A673 (cell line): Measurements from ENCODE around the gene FAM131B. TPM values are rescaled to one million over a fixed set of nuclear protein-coding genes. Genes with fewer than 3 reads are reported as not detected.

Source experiments
- BruUV-seq: library from RNA; stranded (reverse); fragments of 400-500 nt; replicated peaks from 2 replicates; lab custom pipeline; 2021; lab: Mats Ljungman, UMichigan
- CTCF ChIA-PET: fragments of 300-600 bp; sonication (Branson Sonifier 250); formaldehyde crosslinking; loops from one replicate; lab custom pipeline; 2022; ENCODE audit warnings: antibody characterized with exemption; lab: Charles Lee
- POLR2A ChIA-PET: fragments of 300-600 bp; sonication (Branson Sonifier 250); formaldehyde crosslinking; loops from one replicate; lab custom pipeline; 2022; ENCODE audit warnings: antibody characterized with exemption; ENCODE audit not compliant: low non-redundant PET; lab: Charles Lee
- DNase-seq: peaks from one replicate; pipeline ENCODE4 v3.0.0-alpha.2; 2015; ENCODE audit warnings: low spot score
- H3K27ac ChIP-seq: fragments of 200-600 bp; sonication (generic); 2 replicates; pipeline ENCODE4 v1.5.1; 2016; ENCODE audit warnings: mixed run types, low read depth, mild to moderate bottlenecking, mixed read lengths, antibody characterized with exemption, low read length; ENCODE audit not compliant: poor library complexity, severe bottlenecking
- H3K27me3 ChIP-seq: fragments of 200-600 bp; sonication (generic); replicated peaks from 2 replicates; pipeline ENCODE4 v1.6.1; 2017; ENCODE audit warnings: mixed run types, low read depth, mild to moderate bottlenecking, mixed read lengths, antibody characterized with exemption, low read length; ENCODE audit not compliant: insufficient read depth, poor library complexity
- H3K36me3 ChIP-seq: fragments of 200-600 bp; sonication (generic); 2 replicates; pipeline ENCODE4 v1.6.1; 2016; ENCODE audit warnings: mixed run types, mild to moderate bottlenecking, mixed read lengths, antibody characterized with exemption, low read length; ENCODE audit not compliant: insufficient read depth, poor library complexity, severe bottlenecking
- H3K4me1 ChIP-seq: fragments of 200-600 bp; sonication (generic); 2 replicates; pipeline ENCODE4 v1.6.1; 2017; ENCODE audit warnings: mixed run types, mild to moderate bottlenecking, mixed read lengths, antibody characterized with exemption, low read length; ENCODE audit not compliant: insufficient read depth, poor library complexity, severe bottlenecking
- H3K4me3 ChIP-seq: fragments of 200-600 bp; sonication (generic); 2 replicates; pipeline ENCODE4 v1.5.1; 2016; ENCODE audit warnings: low read depth, mixed run types, mild to moderate bottlenecking, mixed read lengths, low read length; ENCODE audit not compliant: poor library complexity, severe bottlenecking
- H3K9me3 ChIP-seq: fragments of 200-600 bp; sonication (generic); 2 replicates; pipeline ENCODE4 v1.6.1; 2016; ENCODE audit warnings: mixed run types, low read depth, mild to moderate bottlenecking, mixed read lengths, antibody characterized with exemption, low read length; ENCODE audit not compliant: poor library complexity, severe bottlenecking
- CTCF ChIP-seq: fragments of 300-800, 200-600 bp; sonication (generic); conservative IDR thresholded peaks from 2 replicates; pipeline ENCODE4 v1.5.1; 2017; ENCODE audit warnings: low read depth, mild to moderate bottlenecking, antibody characterized with exemption, low read length, moderate library complexity, mixed read lengths
- EZH2 ChIP-seq: fragments of 200-600 bp; sonication (generic); IDR thresholded peaks from 2 replicates; pipeline ENCODE4 v1.6.1; 2017; ENCODE audit warnings: borderline replicate concordance, low read depth, mild to moderate bottlenecking, mixed read lengths, antibody characterized with exemption, low read length; ENCODE audit not compliant: poor library complexity, severe bottlenecking
- intact Hi-C: fragments of 100-400 bp; cut with micrococcal nuclease; formaldehyde crosslinking; loops from one replicate; pipeline ENCODE4 v1.10.0; 2022; ENCODE audit not compliant: unreplicated experiment
- total RNA-seq: library from RNA; stranded (reverse); gene quantifications from 2 replicates; pipeline ENCODE4 v1.2.3, GENCODE V29; 2021

The FAM131B gene
- total RNA-seq, 1 experiment from 2014 or later: 1.9 TPM

- TF ChIP-seq EZH2: no peak
- TF ChIP-seq CTCF: no peak
- H3K36me3 ChIP-seq: peaks cover 11% of the 10 kb centered on the region
- no peaks in the 10 kb centered on the region for H3K9me3 ChIP-seq
- no TSS peak for BruUV-seq
- H3K4me1 ChIP-seq: peaks cover 22% of the 10 kb centered on the region
- CTCF ChIA-PET: no interaction called here
- intact Hi-C loops: no loop called here
- no peak overlapping the region for H3K4me3 ChIP-seq
- H3K27me3 ChIP-seq: no peaks in the 10 kb centered on the region
- POLR2A ChIA-PET: interaction anchor here (0.6 kb wide), 1 partner anchor 27 kb away, joined by 3 read pairs; no protein-coding TSS in a partner anchor
- no peak overlapping the region for H3K27ac ChIP-seq
- no peak for DNase-seq
These were observed 21.6 kb upstream of the FAM131B start for GRCh38 chr7:143384148-143384547.

DNA sequence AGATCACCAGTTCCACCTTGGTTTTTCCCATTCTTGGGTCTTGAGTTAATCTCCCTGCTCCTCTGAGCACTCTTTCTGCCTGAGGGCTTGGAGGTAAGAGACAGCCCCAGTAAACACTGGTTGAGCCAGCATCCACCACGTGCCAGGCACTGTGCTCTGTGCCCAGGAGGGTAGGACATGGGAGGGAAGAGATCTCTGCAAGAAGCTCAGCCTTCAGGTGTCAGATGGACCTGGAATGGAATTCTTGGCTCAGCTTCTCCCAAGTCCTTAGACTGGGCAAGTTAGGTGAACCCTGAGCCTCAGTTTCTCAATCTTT, 21.1 kb upstream of the FAM131B start:
- H3K36me3 ChIP-seq: peaks cover 5% of the 10 kb centered on the region
- no peak for TF ChIP-seq EZH2
- no peak for TF ChIP-seq CTCF
- BruUV-seq: no TSS peak
- peaks cover 27% of the 10 kb centered on the region for H3K4me1 ChIP-seq
- intact Hi-C loops: no loop called here
- ChIA-PET POLR2A (no interaction called here), CTCF (no interaction called here)
- DNase-seq: no peak
- no peak overlapping the region for H3K4me3 ChIP-seq
- H3K27ac ChIP-seq: no peak overlapping the region
- no peaks in the 10 kb centered on the region for H3K27me3 ChIP-seq
- no peaks in the 10 kb centered on the region for H3K9me3 ChIP-seq

DNA sequence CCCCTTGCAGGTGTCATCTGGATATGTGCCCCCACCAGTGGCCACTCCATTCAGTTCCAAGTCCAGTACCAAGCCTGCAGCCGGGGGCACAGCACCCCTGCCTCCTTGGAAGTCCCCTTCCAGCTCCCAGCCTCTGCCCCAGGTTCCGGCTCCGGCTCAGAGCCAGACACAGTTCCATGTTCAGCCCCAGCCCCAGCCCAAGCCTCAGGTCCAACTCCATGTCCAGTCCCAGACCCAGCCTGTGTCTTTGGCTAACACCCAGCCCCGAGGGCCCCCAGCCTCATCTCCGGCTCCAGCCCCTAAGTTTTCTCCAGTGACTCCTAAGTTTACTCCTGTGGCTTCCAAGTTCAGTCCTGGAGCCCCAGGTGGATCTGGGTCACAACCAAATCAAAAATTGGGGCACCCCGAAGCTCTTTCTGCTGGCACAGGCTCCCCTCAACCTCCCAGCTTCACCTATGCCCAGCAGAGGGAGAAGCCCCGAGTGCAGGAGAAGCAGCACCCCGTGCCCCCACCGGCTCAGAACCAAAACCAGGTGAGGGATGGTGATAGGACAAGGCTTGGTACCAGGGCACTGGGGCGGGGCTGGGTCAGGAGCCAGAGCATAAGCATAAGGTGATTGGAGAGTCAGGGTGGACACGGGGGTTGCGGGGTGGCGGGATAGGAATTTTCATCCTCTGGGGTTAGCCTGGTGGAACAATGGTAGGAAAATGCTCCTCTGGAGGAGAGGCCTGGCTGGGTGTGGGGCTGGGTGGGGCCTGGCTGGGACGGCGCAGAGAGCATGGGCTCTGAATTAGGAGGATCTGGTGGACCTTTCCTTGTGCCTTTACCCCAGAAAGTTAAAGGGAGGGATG, 20.5 kb upstream of the FAM131B start:
- TSS peak; percentile 61 for BruUV-seq
- intact Hi-C loops: no loop called here
- ChIA-PET CTCF (no interaction called here), POLR2A (no interaction called here)
- Histone ChIP-seq H3K27ac (no peak overlapping the region), H3K27me3 (no peaks in the 10 kb centered on the region), H3K9me3 (no peaks in the 10 kb centered on the region), H3K4me3 (no peak overlapping the region), H3K4me1 (peaks cover 33% of the 10 kb centered on the region), H3K36me3 (no peaks in the 10 kb centered on the region)
- no peak for DNase-seq
- no peak for TF ChIP-seq EZH2
- no peak for TF ChIP-seq CTCF
